Measurements from ENCODE around the gene RNU5B-1.
"Not testable (repeated sequence)": the region's sequence is repeated elsewhere in the genome, so short reads cannot be mapped to it uniquely, and the experiment has no call there.

- peak; percentile 46 for TF ChIP-seq CTCF (IDR thresholded peaks at IDR 0.05; ENCODE audit: insufficient read depth, low read length, poor library complexity, severe bottlenecking)
- not testable (repeated sequence) for TF ChIP-seq EZH2phosphoT487 (conservative IDR thresholded peaks at IDR 0.05; ENCODE audit: low read length)
Observed at GRCh38 chr15:65270811-65271545, 33.5 kb upstream of the RNU5B-1 start.

Measured in SU-DHL-6 (cell line).